GM21528 (cell line): ENCODE measurements around the gene RPL26.

Experiments
- ATAC-seq: cut with Tn5 transposase; IDR thresholded peaks from one replicate; pipeline ENCODE4 v1.9.1; 2021; ENCODE audit warnings: mild to moderate bottlenecking, moderate library complexity; ENCODE audit not compliant: unreplicated experiment, low FRiP score

Gene RPL26

GRCh38 chr17:8332128-8332527 is 50.9 kb downstream of the RPL26 start:
- no peak for ATAC-seq
